NOMO-1 (cell line): ENCODE results near the gene SMARCC1.
A peak's percentile ranks its signal among the peaks of the same experiment; 100 is the strongest.
"Not testable (repeated sequence)": the region's sequence is repeated elsewhere in the genome, so short reads cannot be mapped to it uniquely, and the experiment has no call there.

ENCODE experiments used
- DNase-seq, 2 experiments: peaks; one replicate each; lab custom pipeline; 2025; ENCODE audit not compliant: unreplicated experiment in 2 of 2; lab: John Stamatoyannopoulos, UW

SMARCC1 gene

GRCh38 chr3:47772788-47773187 lies 8.9 kb downstream of the SMARCC1 start:
- DNase-seq, result no peak

GRCh38 chr3:47772047-47772446 lies 9.6 kb downstream of the SMARCC1 start:
- DNase-seq, result no peak

DNA sequence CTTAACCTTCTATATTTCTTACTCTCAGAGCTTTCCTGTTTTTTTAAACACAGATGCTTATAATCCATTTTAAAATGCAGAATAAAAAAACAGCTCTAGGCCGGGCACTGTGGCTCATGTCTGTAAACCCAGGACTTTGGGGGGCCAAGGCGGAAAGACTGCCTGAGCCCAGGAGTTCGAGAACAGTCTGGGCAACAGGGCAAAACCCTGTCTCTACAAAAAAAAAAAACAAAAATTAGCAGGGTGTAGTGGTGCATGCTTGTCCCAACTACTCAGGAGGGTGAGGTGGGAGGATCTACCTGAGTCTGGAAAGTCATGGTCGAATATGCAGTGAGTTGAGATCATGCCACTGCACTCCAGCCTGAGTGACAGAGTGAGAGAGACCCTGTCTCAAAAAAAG lies 15.5 kb downstream of the SMARCC1 start:
- DNase-seq, result no peak

DNA sequence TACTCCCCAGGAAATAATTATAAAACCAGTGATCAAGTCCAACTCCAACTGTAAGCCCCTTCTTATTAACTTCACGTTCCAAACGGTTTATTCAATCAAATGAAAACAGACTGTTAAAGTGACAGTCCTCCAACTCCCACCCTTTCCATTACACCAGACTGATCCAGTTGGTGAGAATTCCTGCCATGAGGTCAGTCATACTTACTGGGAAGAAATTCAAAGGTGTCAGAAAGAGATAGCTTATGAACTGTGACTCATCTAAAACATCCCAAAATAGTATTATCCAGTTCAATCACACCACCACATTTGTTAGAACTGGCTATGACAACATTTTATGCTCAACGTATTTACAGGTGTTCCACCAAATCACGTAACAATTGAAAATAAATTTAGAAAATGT lies 19.5 kb downstream of the SMARCC1 start:
- DNase-seq, result no peak

GRCh38 chr3:47761046-47761445 lies 20.6 kb downstream of the SMARCC1 start:
- DNase-seq, result no peak

- not testable (repeated sequence) for DNase-seq
Measured at GRCh38 chr3:47760207-47760606, 21.5 kb downstream of the SMARCC1 start.

DNA sequence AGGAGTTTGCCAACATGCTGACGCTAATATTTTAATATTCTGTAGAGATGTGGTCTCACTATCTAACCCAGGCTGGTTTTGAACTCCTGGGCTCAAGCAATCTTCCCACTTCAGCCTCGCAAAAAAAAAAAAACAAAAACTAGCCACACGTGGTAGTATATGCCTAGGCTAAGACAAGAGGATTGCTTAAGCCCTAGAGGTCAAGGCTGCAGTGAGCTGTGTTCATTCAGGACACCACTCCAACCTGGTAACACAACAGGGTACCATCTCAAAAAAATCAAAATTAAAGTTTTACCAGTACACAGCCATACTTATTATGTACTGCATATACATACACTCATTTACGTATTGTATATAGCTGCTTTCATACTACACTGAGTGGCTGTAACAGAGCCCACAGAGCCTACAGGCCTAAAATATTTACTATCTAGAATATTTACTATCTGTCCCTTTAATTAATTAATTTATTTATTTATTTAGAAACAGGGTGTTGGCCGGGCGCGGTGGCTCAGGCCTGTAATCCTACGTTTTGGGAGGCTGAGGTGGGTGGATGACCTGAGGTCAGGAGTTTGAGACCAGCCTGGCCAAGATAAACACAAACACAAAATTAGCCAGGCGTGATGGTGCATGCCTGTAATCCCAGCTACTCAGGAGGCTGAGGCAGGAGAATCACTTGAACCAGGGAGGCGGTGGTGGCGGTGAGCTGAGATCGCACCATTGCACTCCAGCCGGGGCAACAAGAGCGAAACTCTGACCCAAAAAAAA lies 23.2 kb downstream of the SMARCC1 start:
- no peak for DNase-seq

GRCh38 chr3:47752716-47753115 lies 29.0 kb downstream of the SMARCC1 start:
- DNase-seq, result no peak

DNA sequence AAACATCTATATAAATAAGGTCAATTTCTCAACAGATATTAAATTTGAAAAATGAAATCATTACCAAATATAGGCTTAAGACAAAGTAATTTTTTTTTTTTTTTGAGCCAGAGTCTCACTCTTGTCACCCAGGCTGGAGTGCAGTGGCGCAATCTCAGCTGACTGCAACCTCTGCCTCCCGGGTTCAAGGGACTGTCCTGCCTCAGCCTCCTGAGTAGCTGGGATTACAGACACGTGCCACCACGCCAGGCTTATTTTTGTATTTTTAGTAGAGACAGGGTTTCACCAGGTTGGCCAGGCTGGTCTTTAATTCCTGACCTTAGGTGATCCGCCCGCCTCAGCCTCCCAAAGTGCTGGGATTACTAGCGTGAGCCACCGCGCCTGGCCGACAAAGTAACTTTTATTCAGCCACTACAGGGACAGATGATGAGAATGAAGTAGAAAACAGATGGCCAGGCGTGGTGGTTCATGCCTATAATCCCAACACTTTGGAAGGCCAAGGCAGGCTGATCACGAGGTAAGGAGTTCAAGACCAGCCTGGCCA lies 30.8 kb downstream of the SMARCC1 start:
- not testable (repeated sequence) for DNase-seq

GRCh38 chr3:47747558-47747957 lies 34.1 kb downstream of the SMARCC1 start:
- DNase-seq, result peak; percentile 6 to 9

- no peak for DNase-seq
Measured at GRCh38 chr3:47746264-47746663, 35.4 kb downstream of the SMARCC1 start.

GRCh38 chr3:47743855-47744254 lies 37.8 kb downstream of the SMARCC1 start:
- DNase-seq, result no peak

- DNase-seq, result not testable (repeated sequence)
Measured at GRCh38 chr3:47743352-47743751, 38.3 kb downstream of the SMARCC1 start.

- DNase-seq, result no peak
Measured at GRCh38 chr3:47741925-47742324, 39.8 kb downstream of the SMARCC1 start.

- no peak for DNase-seq
Measured at GRCh38 chr3:47732143-47732542, 49.5 kb downstream of the SMARCC1 start.

GRCh38 chr3:47731061-47731460 lies 50.6 kb downstream of the SMARCC1 start:
- DNase-seq, result no peak

DNA sequence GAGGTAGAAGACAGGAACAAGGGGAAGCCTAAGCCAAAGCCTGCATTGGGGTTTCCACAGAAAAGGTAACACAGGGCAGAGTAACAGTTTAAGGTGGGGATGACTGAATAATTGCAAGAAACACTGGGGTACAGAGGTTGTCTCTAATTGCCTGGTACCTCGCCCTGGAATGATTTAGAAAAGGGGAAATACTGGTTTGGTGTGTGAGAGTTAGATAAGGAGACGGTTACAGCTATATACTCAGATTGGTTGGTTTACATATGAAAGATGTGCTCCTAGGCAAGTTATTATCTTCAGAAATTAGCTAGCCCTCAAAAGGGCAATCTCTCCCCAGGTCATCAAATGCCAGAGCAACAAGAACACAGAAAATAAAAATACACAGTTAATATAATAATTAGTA lies 58.8 kb downstream of the SMARCC1 start:
- DNase-seq, result no peak

DNA sequence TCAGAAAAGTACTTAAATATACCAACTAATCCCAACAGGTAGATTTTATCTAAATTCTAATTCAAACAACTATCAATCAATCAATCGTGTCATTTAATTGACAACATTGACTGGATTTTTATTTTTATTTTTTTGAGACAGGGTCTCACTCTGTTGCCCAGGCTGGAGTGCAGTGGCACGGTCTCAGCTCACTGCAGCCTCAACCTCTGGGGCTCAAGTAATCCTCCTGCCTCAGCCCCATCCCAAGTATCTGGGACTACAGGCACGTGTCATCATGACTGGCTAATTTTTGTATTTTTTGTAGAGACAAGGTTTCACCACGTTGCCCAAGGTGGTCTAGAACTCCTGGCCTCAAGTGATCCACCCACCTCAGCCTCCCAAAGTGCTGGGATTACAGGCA lies 64.2 kb downstream of the SMARCC1 start:
- not testable (repeated sequence) for DNase-seq

GRCh38 chr3:47716656-47717055 lies 65.0 kb downstream of the SMARCC1 start:
- no peak for DNase-seq

DNA sequence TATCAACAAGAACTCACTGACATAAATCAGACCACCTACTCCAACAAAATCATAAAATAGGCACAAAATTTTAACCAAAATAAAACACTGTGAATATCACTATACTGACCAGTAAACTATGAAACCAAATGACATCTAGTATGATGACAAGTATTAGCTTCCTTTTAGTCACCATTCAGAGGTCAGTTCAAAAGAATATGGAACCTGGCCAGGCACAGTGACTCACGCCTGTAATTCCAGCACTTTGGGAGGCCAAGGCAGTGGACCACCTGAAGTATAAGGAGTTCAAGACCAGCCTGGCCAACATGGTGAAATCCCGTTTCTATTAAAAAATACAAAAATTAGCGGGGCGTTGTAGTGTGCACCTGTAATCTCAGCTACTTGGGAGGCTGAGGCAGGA lies 65.8 kb downstream of the SMARCC1 start:
- no peak for DNase-seq

GRCh38 chr3:47714606-47715005 lies 67.1 kb downstream of the SMARCC1 start:
- no peak for DNase-seq

- no peak for DNase-seq
Measured at GRCh38 chr3:47713655-47714054, 68.0 kb downstream of the SMARCC1 start.

GRCh38 chr3:47712398-47712797 lies 69.3 kb downstream of the SMARCC1 start:
- DNase-seq, result no peak
